HG03135 (cell line): ENCODE data around the gene INTS6.

Experiments
- ATAC-seq: cut with Tn5 transposase; IDR thresholded peaks from one replicate; pipeline ENCODE4 v1.9.1; 2021; ENCODE audit warnings: mild to moderate bottlenecking, moderate library complexity; ENCODE audit not compliant: unreplicated experiment

INTS6 gene

GRCh38 chr13:51322826-51323225, 130.0 kb downstream of the INTS6 start:
- no peak for ATAC-seq

- ATAC-seq: no peak
Measured at GRCh38 chr13:51321836-51322235, 131.0 kb downstream of the INTS6 start.

- no peak for ATAC-seq
Measured at GRCh38 chr13:51318876-51319275, 134.0 kb downstream of the INTS6 start.

GRCh38 chr13:51318015-51318414, 134.8 kb downstream of the INTS6 start:
- no peak for ATAC-seq

- no peak for ATAC-seq
Measured at GRCh38 chr13:51317262-51317661, 135.6 kb downstream of the INTS6 start.

- no peak for ATAC-seq
Measured at GRCh38 chr13:51313619-51314018, 139.2 kb downstream of the INTS6 start.

- no peak for ATAC-seq
Measured at GRCh38 chr13:51311957-51312520, 140.8 kb downstream of the INTS6 start.
